Measurements from ENCODE around the gene PIM1.
"Not testable (repeated sequence)": the region's sequence is repeated elsewhere in the genome, so short reads cannot be mapped to it uniquely, and the experiment has no call there.

PIM1 gene

GRCh38 chr6:37169496-37170272, at the start of gene PIM1:
PIM1 (plus strand) TSS chr6:37170152; CDS start chr6:37170576, 424 bp downstream.
- DNase-seq: peak; percentile 99

- no peak for DNase-seq
Measured at GRCh38 chr6:37121556-37121955, 48.4 kb upstream of the PIM1 start.

- no peak for DNase-seq
Measured at GRCh38 chr6:37122861-37123260, 47.1 kb upstream of the PIM1 start.

- DNase-seq: no peak
Measured at GRCh38 chr6:37123957-37124729, 45.8 kb upstream of the PIM1 start.

- no peak for DNase-seq
Measured at GRCh38 chr6:37125774-37126492, 44.0 kb upstream of the PIM1 start.

GRCh38 chr6:37126493-37126958, 43.4 kb upstream of the PIM1 start:
- DNase-seq: no peak

- no peak for DNase-seq
Measured at GRCh38 chr6:37126961-37127616, 42.9 kb upstream of the PIM1 start.

- DNase-seq: no peak
Measured at GRCh38 chr6:37127961-37128862, 41.7 kb upstream of the PIM1 start.

GRCh38 chr6:37128863-37129443, 41.0 kb upstream of the PIM1 start:
- DNase-seq: not testable (repeated sequence)

- DNase-seq: no peak
Measured at GRCh38 chr6:37129566-37129965, 40.4 kb upstream of the PIM1 start.

GRCh38 chr6:37130704-37131103, 39.2 kb upstream of the PIM1 start:
- DNase-seq: no peak

GRCh38 chr6:37131104-37131959, 38.6 kb upstream of the PIM1 start:
- no peak for DNase-seq

- DNase-seq: no peak
Measured at GRCh38 chr6:37131960-37132253, 38.0 kb upstream of the PIM1 start.

- no peak for DNase-seq
Measured at GRCh38 chr6:37134036-37134395, 35.9 kb upstream of the PIM1 start.

GRCh38 chr6:37134396-37135191, 35.4 kb upstream of the PIM1 start:
- DNase-seq: peak; percentile 63

GRCh38 chr6:37135835-37136694, 33.9 kb upstream of the PIM1 start:
- DNase-seq: no peak

GRCh38 chr6:37136821-37137200, 33.1 kb upstream of the PIM1 start:
- no peak for DNase-seq

- peak; percentile 63 for DNase-seq
Measured at GRCh38 chr6:37137201-37138090, 32.5 kb upstream of the PIM1 start.

Measured in CD4-positive, alpha-beta T cell treated with Interleukin-10 for 1 hour (primary cell).